ENCODE results near the gene NCAM1. TPM values are rescaled to one million over a fixed set of nuclear protein-coding genes. Genes with fewer than 3 reads are reported as not detected.

The NCAM1 gene
- total RNA-seq, 1 experiment from 2014 or later, result 3.7 TPM

DNA sequence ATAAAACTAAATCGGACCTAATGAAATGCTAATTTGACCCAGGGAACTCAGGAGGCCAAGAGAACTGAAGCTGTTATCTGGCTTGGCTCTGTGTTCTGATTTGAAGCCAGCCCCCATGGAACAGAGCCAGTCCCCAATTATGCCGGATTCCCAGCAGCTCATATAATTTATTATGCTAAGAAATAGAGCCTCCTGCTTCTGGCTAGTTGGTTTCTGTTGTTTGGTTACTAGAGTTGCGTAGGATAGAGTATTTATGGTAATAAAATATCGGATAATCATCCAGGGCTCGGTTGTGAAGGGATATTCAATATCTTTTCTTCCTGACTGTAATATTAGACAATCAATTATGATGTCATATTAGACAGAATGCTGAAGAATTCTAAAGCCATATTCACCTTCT lies 232.7 kb downstream of the NCAM1 start:
- no TSS peak for BruUV-seq (replicated peaks)
- CTCF ChIA-PET, result no interaction called here
- no peak for DNase-seq
- intact Hi-C loops (cut with micrococcal nuclease; ENCODE audit: unreplicated experiment), result no loop called here
- no peak overlapping the region for H3K27ac Mint-ChIP-seq (ENCODE audit: unreplicated experiment)
- TF ChIP-seq, protein P1, sequence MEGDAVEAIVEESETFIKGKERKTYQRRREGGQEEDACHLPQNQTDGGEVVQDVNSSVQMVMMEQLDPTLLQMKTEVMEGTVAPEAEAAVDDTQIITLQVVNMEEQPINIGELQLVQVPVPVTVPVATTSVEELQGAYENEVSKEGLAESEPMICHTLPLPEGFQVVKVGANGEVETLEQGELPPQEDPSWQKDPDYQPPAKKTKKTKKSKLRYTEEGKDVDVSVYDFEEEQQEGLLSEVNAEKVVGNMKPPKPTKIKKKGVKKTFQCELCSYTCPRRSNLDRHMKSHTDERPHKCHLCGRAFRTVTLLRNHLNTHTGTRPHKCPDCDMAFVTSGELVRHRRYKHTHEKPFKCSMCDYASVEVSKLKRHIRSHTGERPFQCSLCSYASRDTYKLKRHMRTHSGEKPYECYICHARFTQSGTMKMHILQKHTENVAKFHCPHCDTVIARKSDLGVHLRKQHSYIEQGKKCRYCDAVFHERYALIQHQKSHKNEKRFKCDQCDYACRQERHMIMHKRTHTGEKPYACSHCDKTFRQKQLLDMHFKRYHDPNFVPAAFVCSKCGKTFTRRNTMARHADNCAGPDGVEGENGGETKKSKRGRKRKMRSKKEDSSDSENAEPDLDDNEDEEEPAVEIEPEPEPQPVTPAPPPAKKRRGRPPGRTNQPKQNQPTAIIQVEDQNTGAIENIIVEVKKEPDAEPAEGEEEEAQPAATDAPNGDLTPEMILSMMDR (IDR thresholded peaks at IDR 0.05; ENCODE audit: unreplicated experiment), result no peak
- H3K27me3 Mint-ChIP-seq (ENCODE audit: unreplicated experiment), result peaks cover 16% of the 10 kb centered on the region
- H3K4me1 Mint-ChIP-seq (ENCODE audit: low read depth, unreplicated experiment), result no peaks in the 10 kb centered on the region
- no peaks in the 10 kb centered on the region for H3K36me3 Mint-ChIP-seq (ENCODE audit: insufficient read depth, unreplicated experiment)
- no peaks in the 10 kb centered on the region for H3K9me3 Mint-ChIP-seq (ENCODE audit: low read depth, unreplicated experiment)
- no peak overlapping the region for H3K4me3 Mint-ChIP-seq (ENCODE audit: low read depth, unreplicated experiment)

DNA sequence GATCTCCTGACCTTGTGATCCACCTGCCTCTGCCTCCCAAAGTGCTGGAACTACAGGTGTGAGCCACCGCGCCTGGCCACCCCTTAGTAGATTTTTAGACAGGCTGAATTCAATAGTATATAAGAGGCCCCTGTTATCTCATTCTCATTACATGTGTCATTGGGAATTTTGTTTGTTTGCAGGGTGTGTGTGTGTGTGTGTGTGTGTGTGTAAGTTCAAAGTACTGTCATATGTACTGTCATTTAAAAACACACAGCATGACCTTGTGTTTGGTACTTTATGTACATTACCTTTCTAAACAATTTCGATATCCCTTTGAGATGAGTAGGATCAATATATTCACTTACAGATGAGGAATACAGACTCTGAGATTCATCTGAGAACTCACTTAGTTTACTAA lies 234.5 kb downstream of the NCAM1 start:
- H3K4me3 Mint-ChIP-seq (ENCODE audit: low read depth, unreplicated experiment), result no peak overlapping the region
- no peaks in the 10 kb centered on the region for H3K4me1 Mint-ChIP-seq (ENCODE audit: low read depth, unreplicated experiment)
- CTCF ChIA-PET, result no interaction called here
- TF ChIP-seq, protein P1 (IDR thresholded peaks at IDR 0.05; ENCODE audit: unreplicated experiment), result no peak
- no TSS peak for BruUV-seq (replicated peaks)
- no peaks in the 10 kb centered on the region for H3K9me3 Mint-ChIP-seq (ENCODE audit: low read depth, unreplicated experiment)
- DNase-seq, result no peak
- peaks cover 26% of the 10 kb centered on the region for H3K27me3 Mint-ChIP-seq (ENCODE audit: unreplicated experiment)
- H3K27ac Mint-ChIP-seq (ENCODE audit: unreplicated experiment), result no peak overlapping the region
- intact Hi-C loops (cut with micrococcal nuclease; ENCODE audit: unreplicated experiment), result no loop called here
- H3K36me3 Mint-ChIP-seq (ENCODE audit: insufficient read depth, unreplicated experiment), result no peaks in the 10 kb centered on the region

DNA sequence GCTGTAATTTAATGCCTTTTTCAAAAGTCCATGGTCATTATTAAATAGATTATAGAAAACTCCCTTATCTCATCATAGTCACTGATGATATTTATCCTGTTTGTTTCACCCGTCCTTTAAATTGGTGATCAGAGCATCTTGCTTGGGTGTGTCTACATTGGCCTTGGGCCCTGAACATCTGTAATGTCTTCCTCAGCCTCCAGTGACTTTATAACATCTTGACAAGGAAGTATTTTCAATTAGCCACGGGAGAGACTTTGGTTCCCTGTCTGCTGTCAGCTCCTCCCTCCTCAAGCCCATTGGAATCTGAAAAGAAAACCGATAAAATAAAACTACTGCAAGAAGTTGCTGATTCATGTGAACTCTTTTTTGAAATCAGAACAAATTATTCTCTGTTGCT lies 236.2 kb downstream of the NCAM1 start:
- H3K4me1 Mint-ChIP-seq (ENCODE audit: low read depth, unreplicated experiment), result peaks cover 8% of the 10 kb centered on the region
- no TSS peak for BruUV-seq (replicated peaks)
- TF ChIP-seq, protein P1 (IDR thresholded peaks at IDR 0.05; ENCODE audit: unreplicated experiment), result no peak

DNA sequence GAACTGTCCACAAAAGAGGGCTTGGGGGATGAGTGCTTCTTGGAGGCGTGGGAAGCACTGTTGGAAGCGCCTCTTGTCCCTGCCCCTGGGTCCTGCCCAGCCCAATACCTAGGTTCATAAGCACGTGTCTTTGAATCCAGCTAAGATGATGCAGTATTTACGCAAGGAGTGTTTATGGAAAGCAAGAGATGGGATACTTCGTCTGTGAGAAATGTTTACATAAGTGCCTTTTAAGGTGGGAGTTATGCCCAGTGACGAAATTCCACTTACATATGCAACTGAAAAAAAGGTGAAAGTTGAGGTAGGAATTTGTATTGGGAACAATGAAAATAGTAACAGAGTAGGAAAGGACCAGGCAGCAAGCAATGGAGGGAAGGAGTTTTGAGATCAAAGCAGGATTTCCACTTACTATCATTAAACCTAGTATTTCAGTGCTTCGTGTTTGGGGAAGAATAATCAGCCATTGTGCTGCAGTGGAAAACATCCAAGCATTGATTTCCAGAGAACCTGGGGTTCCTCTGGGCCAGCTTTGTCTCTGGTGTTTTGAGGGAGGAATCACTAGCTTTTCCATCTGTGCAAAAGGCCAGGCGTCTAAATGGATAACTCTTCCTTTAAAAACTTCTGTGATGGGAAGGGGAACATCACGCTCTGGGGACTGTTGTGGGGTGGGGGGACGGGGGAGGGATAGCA lies 237.9 kb downstream of the NCAM1 start:
- CTCF ChIA-PET, result no interaction called here
- no TSS peak for BruUV-seq (replicated peaks)
- no peaks in the 10 kb centered on the region for H3K9me3 Mint-ChIP-seq (ENCODE audit: low read depth, unreplicated experiment)
- H3K4me3 Mint-ChIP-seq (ENCODE audit: low read depth, unreplicated experiment), result no peak overlapping the region
- intact Hi-C loops (cut with micrococcal nuclease; ENCODE audit: unreplicated experiment), result no loop called here
- H3K27ac Mint-ChIP-seq (ENCODE audit: unreplicated experiment), result no peak overlapping the region
- no peaks in the 10 kb centered on the region for H3K36me3 Mint-ChIP-seq (ENCODE audit: insufficient read depth, unreplicated experiment)
- H3K4me1 Mint-ChIP-seq (ENCODE audit: low read depth, unreplicated experiment), result peaks cover 12% of the 10 kb centered on the region
- no peak for DNase-seq
- peaks cover 30% of the 10 kb centered on the region for H3K27me3 Mint-ChIP-seq (ENCODE audit: unreplicated experiment)
- TF ChIP-seq, protein P1 (IDR thresholded peaks at IDR 0.05; ENCODE audit: unreplicated experiment), result no peak

More for the DNA sequence above, 236.2 kb downstream of the NCAM1 start:
- H3K27me3 Mint-ChIP-seq (ENCODE audit: unreplicated experiment), result peaks cover 37% of the 10 kb centered on the region
- H3K27ac Mint-ChIP-seq (ENCODE audit: unreplicated experiment), result no peak overlapping the region
- H3K9me3 Mint-ChIP-seq (ENCODE audit: low read depth, unreplicated experiment), result no peaks in the 10 kb centered on the region
- CTCF ChIA-PET, result no interaction called here
- DNase-seq, result no peak
- H3K36me3 Mint-ChIP-seq (ENCODE audit: insufficient read depth, unreplicated experiment), result no peaks in the 10 kb centered on the region
- intact Hi-C loops (cut with micrococcal nuclease; ENCODE audit: unreplicated experiment), result no loop called here
- H3K4me3 Mint-ChIP-seq (ENCODE audit: low read depth, unreplicated experiment), result no peak overlapping the region

All from Calu3 (cell line).